Lower lobe of right lung (tissue), 2 donors: ENCODE results near the gene COLQ. TPM values are rescaled to one million over a fixed set of nuclear protein-coding genes. Genes with fewer than 3 reads are reported as not detected.

Experiments
- ATAC-seq, 2 donors: fragments of 200-7000 bp; cut with Tn5 transposase; one replicate each; pipeline ENCODE4 v1.9.1; 2020 to 2022; ENCODE audit warnings: mild to moderate bottlenecking in 2 of 2, moderate library complexity in 2 of 2
- DNase-seq: peaks from one replicate; pipeline ENCODE4 v3.0.0-alpha.2; 2020
- H3K27ac ChIP-seq: fragments of 200-600 bp; one replicate; pipeline ENCODE4 v1.8.0; 2022
- H3K27me3 ChIP-seq: fragments of 200-600 bp; one replicate; pipeline ENCODE4 v1.8.0; 2022; ENCODE audit warnings: low read depth
- H3K36me3 ChIP-seq: fragments of 200-600 bp; one replicate; pipeline ENCODE4 v1.8.0; 2022; ENCODE audit warnings: mild to moderate bottlenecking
- H3K4me1 ChIP-seq: fragments of 200-600 bp; one replicate; pipeline ENCODE4 v1.8.0; 2022
- H3K4me3 ChIP-seq: fragments of 200-600 bp; one replicate; pipeline ENCODE4 v1.8.0; 2022; ENCODE audit warnings: mild to moderate bottlenecking
- H3K9me3 ChIP-seq: fragments of 200-600 bp; one replicate; pipeline ENCODE4 v1.8.0; 2022
- CTCF ChIP-seq: fragments of 200-600 bp; IDR thresholded peaks from one replicate; pipeline ENCODE4 v1.8.0; 2022; ENCODE audit warnings: antibody characterized with exemption, mild to moderate bottlenecking
- intact Hi-C: fragments of 100-400 bp; cut with DNase I; formaldehyde crosslinking; loops from one replicate; pipeline ENCODE4 v1.11.0; 2022
- microRNA-seq: library from miRNA; unstranded; fragments of <30 nt; microRNA quantifications from one replicate; pipeline ENCODE4 v1.2.0, GENCODE V29; 2020; ENCODE audit warnings: borderline number of aligned reads
- total RNA-seq: library from RNA; stranded (reverse); fragmentation: NEBNext Ultra II Directional; extraction: Animal tissue kit (Norgen Biotek cat#: 25700); gene quantifications from one replicate; pipeline ENCODE4 v1.2.1, GENCODE V29; 2021
- donor health status: DM: no; HTN: yes; CAD: no; lungs with severe emphysema.

The COLQ gene
- total RNA-seq, 1 donor from 2014 or later, result 2.0 TPM

- peak; percentile 59 to 73 for ATAC-seq
- Histone ChIP-seq H3K27me3 (no peaks in the 10 kb centered on the region), H3K4me3 (no peak overlapping the region), H3K4me1 (peaks cover 18% of the 10 kb centered on the region), H3K36me3 (peaks cover 18% of the 10 kb centered on the region), H3K9me3 (no peaks in the 10 kb centered on the region), H3K27ac (no peak overlapping the region)
- peak; percentile 66 for TF ChIP-seq CTCF
- intact Hi-C loops, result no loop called here
- no peak for DNase-seq
These were observed 116.0 kb downstream of the COLQ start for GRCh38 chr3:15405448-15406050.

GRCh38 chr3:15404767-15405166 lies 116.7 kb downstream of the COLQ start:
- H3K27ac ChIP-seq, result no peak overlapping the region
- intact Hi-C loops, result no loop called here
- peaks cover 18% of the 10 kb centered on the region for H3K4me1 ChIP-seq
- no peaks in the 10 kb centered on the region for H3K27me3 ChIP-seq
- TF ChIP-seq CTCF, result no peak
- H3K9me3 ChIP-seq, result no peaks in the 10 kb centered on the region
- no peak overlapping the region for H3K4me3 ChIP-seq
- ATAC-seq (no peak), DNase-seq (no peak)
- H3K36me3 ChIP-seq, result peaks cover 10% of the 10 kb centered on the region

- H3K27me3 ChIP-seq, result no peaks in the 10 kb centered on the region
- TF ChIP-seq CTCF, result no peak
- ATAC-seq (no peak), DNase-seq (no peak)
- no peak overlapping the region for H3K27ac ChIP-seq
- H3K36me3 ChIP-seq, result peaks cover 2% of the 10 kb centered on the region
- H3K4me1 ChIP-seq, result peaks cover 10% of the 10 kb centered on the region
- intact Hi-C loops, result no loop called here
- H3K9me3 ChIP-seq, result no peaks in the 10 kb centered on the region
- H3K4me3 ChIP-seq, result no peak overlapping the region
These were observed 117.5 kb downstream of the COLQ start for GRCh38 chr3:15403965-15404364.

GRCh38 chr3:15403495-15403894 lies 118.0 kb downstream of the COLQ start:
- Histone ChIP-seq H3K9me3 (no peaks in the 10 kb centered on the region), H3K4me1 (peaks cover 6% of the 10 kb centered on the region), H3K27ac (no peak overlapping the region), H3K27me3 (no peaks in the 10 kb centered on the region), H3K4me3 (no peak overlapping the region), H3K36me3 (no peaks in the 10 kb centered on the region)
- ATAC-seq (no peak), DNase-seq (no peak)
- no peak for TF ChIP-seq CTCF
- intact Hi-C loops, result no loop called here

GRCh38 chr3:15401936-15402335 lies 119.6 kb downstream of the COLQ start:
- TF ChIP-seq CTCF, result no peak
- Histone ChIP-seq H3K4me3 (no peak overlapping the region), H3K9me3 (no peaks in the 10 kb centered on the region), H3K27ac (no peak overlapping the region), H3K36me3 (no peaks in the 10 kb centered on the region), H3K4me1 (peaks cover 6% of the 10 kb centered on the region), H3K27me3 (no peaks in the 10 kb centered on the region)
- no peak for DNase-seq
- intact Hi-C loops, result no loop called here
- ATAC-seq, result no peak

Small RNA genes lying within 50 kb of the gene (microRNA-seq; reads per million reads assigned to microRNA genes)
- not detected for gene MIR4270

Other genes starting within 250 kb of the COLQ start
- gene SH3BP5, start 189.1 kb downstream of the COLQ start, total RNA-seq, result 106 TPM
- 18.1 TPM for gene METTL6, start 94.2 kb downstream of the COLQ start, total RNA-seq
- gene EAF1, start 94.1 kb downstream of the COLQ start, total RNA-seq, result 25.6 TPM
- 21.2 TPM for gene HACL1, start 79.9 kb upstream of the COLQ start, total RNA-seq
- gene BTD, start 80.0 kb upstream of the COLQ start, total RNA-seq, result 24.2 TPM